Neural progenitor cell (in vitro differentiated cells): Measurements from ENCODE around the gene GRAMD1B.

Experiments
- CTCF ChIP-seq: fragments of 200-600 bp; sonication (generic); IDR thresholded peaks from 2 replicates; pipeline ENCODE4 v1.5.1; 2017; ENCODE audit warnings: antibody characterized with exemption, mild to moderate bottlenecking
- EZH2 ChIP-seq: fragments of 200-600 bp; sonication (generic); IDR thresholded peaks from 2 replicates; pipeline ENCODE4 v1.6.1; 2017; ENCODE audit warnings: antibody characterized with exemption, mild to moderate bottlenecking, moderate library complexity
- EZH2phosphoT487 ChIP-seq: fragments of 200-600 bp; sonication (generic); IDR thresholded peaks from 2 replicates; pipeline ENCODE4 v1.6.1; 2017; ENCODE audit warnings: antibody characterized with exemption

- TF ChIP-seq CTCF (no peak), EZH2 (no peak), EZH2phosphoT487 (no peak)
Measured at GRCh38 chr11:123569393-123569792, 139.3 kb downstream of the GRAMD1B start.
